Endothelial cell of umbilical vein (primary cell): Measurements from ENCODE around the gene ANKRD12. TPM values are rescaled to one million over a fixed set of nuclear protein-coding genes. Genes with fewer than 3 reads are reported as not detected.
A peak's percentile ranks its signal among the peaks of the same experiment; 100 is the strongest.

Source experiments
- BruUV-seq: library from RNA; stranded (reverse); fragments of 400-500 nt; replicated peaks from 2 replicates; lab custom pipeline; 2021; lab: Mats Ljungman, UMichigan
- CTCF ChIA-PET: fragments of 300-600, 350-600 bp; sonication (Branson Sonifier 250); formaldehyde crosslinking; loops from one replicate; lab custom pipeline; 2021; ENCODE audit warnings: antibody characterized with exemption, inconsistent platforms; lab: Charles Lee
- POLR2A ChIA-PET: fragments of 300-600, 350-600 bp; sonication (Branson Sonifier 250); formaldehyde crosslinking; loops from one replicate; lab custom pipeline; 2021; ENCODE audit warnings: antibody characterized with exemption, inconsistent platforms; lab: Charles Lee
- DNase-seq: peaks from one replicate; pipeline ENCODE4 v3.0.0-alpha.2; 2011; ENCODE audit warnings: low read depth, low spot score
- FAIRE-seq: peaks from 2 replicates; lab custom pipeline; 2011; peaks lifted over from hg19 to GRCh38; lab: Jason Lieb, UNC
- H2AFZ ChIP-seq: 2 replicates; pipeline ENCODE4 v1.6.0; 2012; ENCODE audit warnings: low read depth, low read length, control low read depth, inconsistent platforms
- H3K27ac ChIP-seq: 2 replicates; pipeline ENCODE4 v1.5.1; 2011; ENCODE audit warnings: low read depth, mild to moderate bottlenecking, control low read depth, low read length, moderate library complexity; ENCODE audit not compliant: insufficient read depth
- H3K27me3 ChIP-seq, 2 experiments: 2 replicates each; pipeline versions ENCODE4 v1.6.0 to v1.6.1; 2011; ENCODE audit warnings: low read length in 2 of 2, mixed read lengths in 1 of 2; ENCODE audit not compliant: control insufficient read depth in 2 of 2, insufficient read depth in 2 of 2
- H3K36me3 ChIP-seq, 2 experiments: 2 replicates in 1 of 2; 3 replicates in 1 of 2; pipeline ENCODE4 v1.5.1; 2011; ENCODE audit warnings: low read length in 2 of 2, mild to moderate bottlenecking in 1 of 2, moderate library complexity in 1 of 2; ENCODE audit not compliant: control insufficient read depth in 2 of 2, insufficient read depth in 2 of 2; ENCODE audit errors: extremely low read depth in 1 of 2
- H3K4me1 ChIP-seq: 3 replicates; pipeline ENCODE4 v1.5.1; 2011; ENCODE audit warnings: mild to moderate bottlenecking, low read length; ENCODE audit not compliant: control insufficient read depth, insufficient read depth; ENCODE audit errors: extremely low read depth
- H3K4me2 ChIP-seq: 2 replicates; pipeline ENCODE4 v1.6.1; 2011; ENCODE audit warnings: low read length, control low read depth, mixed read lengths; ENCODE audit not compliant: insufficient read depth
- H3K4me3 ChIP-seq, 3 experiments: fragments of 200-600 bp in 1 of 3; sonication (generic), shearing (Covaris generic) in 1 of 3; replicated peaks in 1 of 3; 2 replicates each; pipeline ENCODE4 v1.5.1; 2011 to 2016; ENCODE audit warnings: control low read depth in 3 of 3, low read length in 3 of 3, mild to moderate bottlenecking in 2 of 3, inconsistent platforms in 1 of 3, low read depth in 1 of 3, moderate library complexity in 1 of 3; ENCODE audit not compliant: insufficient read depth in 1 of 3
- H3K79me2 ChIP-seq: 2 replicates; pipeline ENCODE4 v1.6.0; 2012; ENCODE audit warnings: low read length, inconsistent platforms; ENCODE audit not compliant: control insufficient read depth, insufficient read depth
- H3K9ac ChIP-seq: replicated peaks from 2 replicates; pipeline ENCODE3; 2011; ENCODE audit warnings: low read length, control low read depth; ENCODE audit not compliant: insufficient read depth; ENCODE audit errors: extremely low read depth
- H3K9me1 ChIP-seq: replicated peaks from 3 replicates; pipeline ENCODE4 v1.6.0; 2011; ENCODE audit warnings: mild to moderate bottlenecking, low read length; ENCODE audit not compliant: control insufficient read depth, insufficient read depth; ENCODE audit errors: extremely low read depth
- H3K9me3 ChIP-seq: replicated peaks from 2 replicates; pipeline ENCODE4 v1.5.1; 2012; ENCODE audit warnings: low read length, inconsistent platforms; ENCODE audit not compliant: control insufficient read depth, insufficient read depth
- H4K20me1 ChIP-seq: replicated peaks from 2 replicates; pipeline ENCODE3; 2011; ENCODE audit warnings: mild to moderate bottlenecking, low read length; ENCODE audit not compliant: control insufficient read depth, insufficient read depth; ENCODE audit errors: extremely low read depth
- CTCF ChIP-seq, 2 donors: IDR thresholded peaks; 1 replicate in 1 of 2; 2 replicates in 1 of 2; pipeline ENCODE4 v1.5.1; 2011; ENCODE audit warnings: low read length in 2 of 2, mild to moderate bottlenecking in 2 of 2, moderate library complexity in 2 of 2, control low read depth in 1 of 2, inconsistent platforms in 1 of 2, low read depth in 1 of 2; ENCODE audit not compliant: insufficient read depth in 1 of 2; ENCODE audit errors: extremely low read depth in 1 of 2
- dilution Hi-C: fragments of 300-500 bp; cut with MboI; formaldehyde crosslinking; loops from one replicate; pipeline ENCODE4 v1.15.0; 2019; ENCODE audit warnings: low sequenced_read_pairs; ENCODE audit not compliant: extremely low pct_ligation_motif_present
- intact Hi-C: fragments of 100-400 bp; cut with micrococcal nuclease; formaldehyde crosslinking; loops from one replicate; pipeline ENCODE4 v1.10.0; 2022
- polyA plus RNA-seq, 4 experiments: library from polyadenylated mRNA; depleted of rRNA in 3 of 4; stranded (reverse) in 3 of 4; unstranded in 1 of 4; fragments of >200 nt; gene quantifications; 2 replicates each; pipeline versions ENCODE4 v1.2.1 to v1.2.3, GENCODE V29; 2011 to 2012; ENCODE audit warnings: missing spikeins in 1 of 4
- total RNA-seq: library from RNA; stranded (reverse); gene quantifications from 2 replicates; pipeline ENCODE4 v1.2.3, GENCODE V29; 2021
- TF ChIP-seq, protein P1 (sequence below): IDR thresholded peaks from 2 replicates; pipeline ENCODE4 v1.6.1; 2011; ENCODE audit not compliant: insufficient read depth, insufficient read length

ANKRD12 gene
- total and polyA plus RNA-seq, 2 donors (not counting 3 experiments of a cell fraction or from before 2014, with no cell fraction given) = 1.5 to 25.4 TPM

DNA sequence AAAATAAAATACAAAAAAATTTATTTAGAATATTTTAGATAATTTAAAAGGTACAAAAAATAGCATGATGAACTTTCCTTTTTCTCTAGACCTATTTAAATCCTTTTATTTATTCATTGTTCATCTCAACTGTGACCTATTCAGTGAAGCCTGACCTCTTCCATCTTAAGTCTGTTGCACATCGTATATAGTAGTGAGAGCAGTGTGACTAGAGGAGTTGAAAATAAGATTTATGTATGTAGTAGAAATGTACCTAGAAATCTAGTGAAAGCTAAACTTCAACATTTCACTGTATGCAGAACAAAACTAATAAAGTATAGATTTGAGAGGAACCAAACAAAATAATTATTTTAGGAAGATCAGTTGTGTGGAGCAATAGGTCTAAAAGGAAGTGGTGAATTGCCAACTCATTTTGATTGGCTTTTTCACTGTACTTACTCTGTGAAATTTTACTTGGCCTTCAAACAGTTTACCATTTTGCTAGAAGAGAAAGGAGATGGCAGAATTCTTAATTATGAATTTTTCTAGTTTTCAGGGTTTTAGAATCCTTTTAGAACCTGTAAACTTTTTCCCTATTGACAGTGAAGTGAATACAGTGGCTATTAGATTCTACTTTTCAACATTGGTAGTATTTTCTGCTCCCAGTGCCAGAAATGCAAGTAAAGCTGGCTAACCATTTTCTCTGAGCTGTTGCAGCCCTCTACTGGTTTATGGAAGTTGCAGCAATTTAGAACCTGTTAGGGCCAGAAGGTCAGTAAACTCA is 11.0 kb downstream of the ANKRD12 start:
- Histone ChIP-seq H3K9ac (no peak overlapping the region), H3K4me2 (peak overlapping the region; percentile 49)

More for the DNA sequence above, 11.0 kb downstream of the ANKRD12 start:
- Histone ChIP-seq H3K27ac (no peak overlapping the region), H3K4me1 (peaks cover 12% of the 10 kb centered on the region), H3K79me2 (peaks cover 80% of the 10 kb centered on the region), H4K20me1 (no peaks in the 10 kb centered on the region), H3K9me1 (no peaks in the 10 kb centered on the region), H3K9me3 (no peaks in the 10 kb centered on the region), H2AFZ (no peak overlapping the region), H3K4me3 (no peak overlapping the region), H3K27me3 (no peaks in the 10 kb centered on the region), H3K36me3 (no peaks in the 10 kb centered on the region)
- no TSS peak for BruUV-seq
- peak; percentile 81 for FAIRE-seq
- CTCF ChIA-PET = interaction anchor here (0.6 to 2.0 kb wide), 22 partner anchors 9 to 538 kb away, joined by 3 to 27 read pairs (median 4); partner anchors contain the start of genes RAB12 and TWSG1
- POLR2A ChIA-PET = interaction anchor here (1.4 kb wide), 1 partner anchor 187 kb away, joined by 3 read pairs; the partner anchor contains the start of gene TWSG1
- DNase-seq = peak; percentile 79
- peak; percentile 52 to 63 for TF ChIP-seq CTCF (IDR thresholded peaks at IDR 0.05; ENCODE audit: extremely low read depth in 1 of 2, insufficient read depth in 1 of 2, low read depth in 1 of 2, low read length in 2 of 2)
- TF ChIP-seq, protein P1, sequence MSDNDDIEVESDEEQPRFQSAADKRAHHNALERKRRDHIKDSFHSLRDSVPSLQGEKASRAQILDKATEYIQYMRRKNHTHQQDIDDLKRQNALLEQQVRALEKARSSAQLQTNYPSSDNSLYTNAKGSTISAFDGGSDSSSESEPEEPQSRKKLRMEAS = no peak
- intact Hi-C loops = loop anchor here (1.0 to 5.0 kb wide), 3 partner anchors 74 to 495 kb away; no protein-coding TSS in a partner anchor
- dilution Hi-C loops = no loop called here
